ENCODE data around the gene FAM120B.

DNA sequence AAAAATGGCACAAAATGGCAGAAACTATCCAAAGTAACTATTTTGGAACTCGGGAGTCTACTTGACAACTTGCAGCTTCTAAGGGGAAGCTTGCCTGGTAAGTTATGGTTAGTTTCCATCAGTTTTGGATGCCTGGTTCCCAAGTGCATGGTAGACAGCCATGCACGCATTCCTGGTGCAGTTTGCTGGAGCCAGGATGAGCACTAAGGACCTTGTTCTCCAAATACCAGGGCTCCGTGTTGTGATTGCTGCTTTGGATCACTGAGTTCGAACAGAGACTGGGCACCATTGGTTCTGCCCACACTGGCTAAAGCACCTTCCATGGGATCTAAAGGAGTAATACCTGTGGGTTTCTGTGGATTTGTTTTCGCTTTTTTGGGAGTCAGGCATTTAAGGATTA lies 103.7 kb downstream of the FAM120B start:
- TF ChIP-seq POLR2A (IDR thresholded peaks at IDR 0.05; ENCODE audit: low read length) = no peak
- no peak for TF ChIP-seq GATA1 (IDR thresholded peaks at IDR 0.05; ENCODE audit: low read depth, low read length)
